ENCODE measurements around the gene LRRTM4.

Gene LRRTM4

GRCh38 chr2:77521931-77522470 lies at the start of gene LRRTM4:
LRRTM4 (minus strand) TSS chr2:77522376.
- DNase-seq (ENCODE audit: low read depth): no peak

- DNase-seq (ENCODE audit: low read depth): no peak
These were observed 49.4 kb upstream of the LRRTM4 start for GRCh38 chr2:77571545-77571944.

GRCh38 chr2:77567723-77568122 lies 45.5 kb upstream of the LRRTM4 start:
- DNase-seq (ENCODE audit: low read depth): no peak

- no peak for DNase-seq (ENCODE audit: low read depth)
These were observed 44.4 kb upstream of the LRRTM4 start for GRCh38 chr2:77566582-77566981.

GRCh38 chr2:77566131-77566530 lies 44.0 kb upstream of the LRRTM4 start:
- no peak for DNase-seq (ENCODE audit: low read depth)

GRCh38 chr2:77552956-77553355 lies 30.8 kb upstream of the LRRTM4 start:
- DNase-seq (ENCODE audit: low read depth): no peak

- DNase-seq (ENCODE audit: low read depth): no peak
These were observed 15.9 kb upstream of the LRRTM4 start for GRCh38 chr2:77538031-77538430.

- DNase-seq (ENCODE audit: low read depth): no peak
These were observed 712 bp upstream of the LRRTM4 start for GRCh38 chr2:77522888-77523287.

- no peak for DNase-seq (ENCODE audit: low read depth)
These were observed 656 bp downstream of the LRRTM4 start for GRCh38 chr2:77521548-77521891.

- no peak for DNase-seq (ENCODE audit: low read depth)
These were observed 1.3 kb downstream of the LRRTM4 start for GRCh38 chr2:77520641-77521547.

GRCh38 chr2:77519888-77520506 lies 2.2 kb downstream of the LRRTM4 start:
- no peak for DNase-seq (ENCODE audit: low read depth)

GRCh38 chr2:77519164-77519887 lies 2.9 kb downstream of the LRRTM4 start:
- no peak for DNase-seq (ENCODE audit: low read depth)

- no peak for DNase-seq (ENCODE audit: low read depth)
These were observed 3.9 kb downstream of the LRRTM4 start for GRCh38 chr2:77518311-77518710.

GRCh38 chr2:77513191-77513590 lies 9.0 kb downstream of the LRRTM4 start:
- DNase-seq (ENCODE audit: low read depth): no peak

- DNase-seq (ENCODE audit: low read depth): no peak
These were observed 9.7 kb downstream of the LRRTM4 start for GRCh38 chr2:77512507-77512906.

GRCh38 chr2:77508511-77508910 lies 13.7 kb downstream of the LRRTM4 start:
- DNase-seq (ENCODE audit: low read depth): no peak

GRCh38 chr2:77507657-77508056 lies 14.5 kb downstream of the LRRTM4 start:
- no peak for DNase-seq (ENCODE audit: low read depth)

GRCh38 chr2:77488141-77488540 lies 34.0 kb downstream of the LRRTM4 start:
- no peak for DNase-seq (ENCODE audit: low read depth)

GRCh38 chr2:77487074-77487803 lies 34.9 kb downstream of the LRRTM4 start:
- no peak for DNase-seq (ENCODE audit: low read depth)

GRCh38 chr2:77484026-77484425 lies 38.1 kb downstream of the LRRTM4 start:
- DNase-seq (ENCODE audit: low read depth): no peak

- no peak for DNase-seq (ENCODE audit: low read depth)
These were observed 42.3 kb downstream of the LRRTM4 start for GRCh38 chr2:77479895-77480294.

GRCh38 chr2:77479395-77479794 lies 42.8 kb downstream of the LRRTM4 start:
- no peak for DNase-seq (ENCODE audit: low read depth)
